Suprapubic skin (tissue), 4 donors: ENCODE measurements around the gene RGMB.

Source experiments
- CTCF ChIP-seq, 2 donors: fragments of 200-600 bp in 1 of 2; fragments of 450-650 bp in 1 of 2; sonication (generic) in 1 of 2; IDR thresholded peaks; one replicate each; pipeline ENCODE4 v1.5.1; 2016 to 2019; ENCODE audit warnings: antibody characterized with exemption in 2 of 2, mild to moderate bottlenecking in 1 of 2, moderate library complexity in 1 of 2
- EP300 ChIP-seq: sonication (generic); formaldehyde crosslinking; IDR thresholded peaks from one replicate; pipeline ENCODE4 v1.6.1; 2017; ENCODE audit warnings: antibody characterized with exemption
- POLR2A ChIP-seq, 2 donors: fragments of 450-650 bp; IDR thresholded peaks; one replicate each; pipeline ENCODE4 v1.6.1; 2017; ENCODE audit warnings: antibody characterized with exemption in 2 of 2, mild to moderate bottlenecking in 2 of 2, moderate library complexity in 2 of 2
- POLR2AphosphoS5 ChIP-seq, 3 donors: sonication (generic); formaldehyde crosslinking; IDR thresholded peaks; one replicate each; pipeline ENCODE4 v1.6.1; 2017; ENCODE audit warnings: antibody characterized with exemption in 3 of 3

GRCh38 chr5:98793223-98793622 lies 19.8 kb downstream of the RGMB start:
- TF ChIP-seq POLR2A (IDR thresholded peaks at IDR 0.05) (no peak), CTCF (IDR thresholded peaks at IDR 0.05) (no peak), EP300 (no peak), POLR2AphosphoS5 (IDR thresholded peaks at IDR 0.05) (no peak)
